Ovary (tissue), 9 donors: ENCODE data around the gene GORASP2. TPM values are rescaled to one million over a fixed set of nuclear protein-coding genes. Genes with fewer than 3 reads are reported as not detected.

ENCODE experiments used
- DNase-seq, 5 donors: peaks; one replicate each; pipeline ENCODE4 v3.0.0-alpha.2; 2019 to 2020
- H3K27ac ChIP-seq, 2 donors: fragments of 200-600 bp; one replicate each; pipeline versions ENCODE4 v1.5.1 to v1.8.0; 2019 to 2022
- H3K27me3 ChIP-seq: fragments of 200-600 bp; one replicate; pipeline ENCODE4 v1.8.0; 2022
- H3K36me3 ChIP-seq: fragments of 200-600 bp; sonication (generic); one replicate; pipeline ENCODE4 v1.5.1; 2019
- H3K4me1 ChIP-seq: one replicate; pipeline ENCODE4 v1.8.1; 2013; ENCODE audit warnings: mild to moderate bottlenecking, moderate library complexity; ENCODE audit not compliant: insufficient read depth
- H3K4me3 ChIP-seq: fragments of 200-600 bp; sonication (generic); one replicate; pipeline ENCODE4 v1.5.1; 2017
- H3K9me3 ChIP-seq, 2 donors: fragments of 200-600 bp in 1 of 2; sonication (generic) in 1 of 2; one replicate each; pipeline versions ENCODE4 v1.5.1 to v1.8.1; 2013 to 2019; ENCODE audit warnings: mild to moderate bottlenecking in 1 of 2, moderate library complexity in 1 of 2
- CTCF ChIP-seq, 3 donors: fragments of 450-650 bp in 2 of 3; fragments of 200-600 bp in 1 of 3; IDR thresholded peaks; one replicate each; pipeline versions ENCODE4 v1.5.1 to v1.8.0; 2016 to 2022; ENCODE audit warnings: antibody characterized with exemption in 3 of 3, mild to moderate bottlenecking in 1 of 3
- EP300 ChIP-seq: sonication (generic); formaldehyde crosslinking; IDR thresholded peaks from one replicate; pipeline ENCODE4 v1.6.1; 2017; ENCODE audit warnings: antibody characterized with exemption
- POLR2A ChIP-seq: fragments of 450-650 bp; IDR thresholded peaks from one replicate; pipeline ENCODE4 v1.6.1; 2017; ENCODE audit warnings: antibody characterized with exemption, mild to moderate bottlenecking, moderate library complexity
- WGBS, 3 donors: extraction: QIAGEN DNeasy Blood & Tissue Kit in 1 of 3; methylation state at CpG; one replicate each; pipeline versions ENCODE4 v1.1.5 to v1.1.7; 2013 to 2017; 5-methylcytosine and 5-hydroxymethylcytosine counted together
- intact Hi-C, 4 donors: fragments of 100-400 bp; cut with DNase I; formaldehyde crosslinking; loops; one replicate each; pipeline versions ENCODE4 v1.11.0 to v1.15.1; 2022 to 2023
- polyA plus RNA-seq, 2 donors: library from polyadenylated mRNA; stranded (reverse); fragments of 200-250 nt in 1 of 2; fragments of 350-450 nt in 1 of 2; fragmentation: Illumina TruSeq in 1 of 2; extraction: RNeasy Lipid Tissue Mini Kit (QIAGEN cat#74804) in 1 of 2; gene quantifications; one replicate each; pipeline ENCODE4 v1.2.3, GENCODE V29; 2013 to 2014
- total RNA-seq, 7 donors: library from RNA; depleted of rRNA in 2 of 7; stranded (reverse); fragments of >200 nt in 2 of 7; fragmentation: NEBNext Ultra II Directional in 3 of 7; extraction: Animal tissue kit (Norgen Biotek cat#: 25700) in 3 of 7; gene quantifications; one replicate each; pipeline versions ENCODE4 v1.1.0 to v1.2.4, GENCODE V29; 2016 to 2023
- donor health status: DM: no; HTN: no; CAD: no; lungs with moderate emphysema.
- donor health status: DM: no; HTN: no; CAD: no.
- donor health status: Bipolar disorder and iron deficiency.
- donor health status: DM: yes; HTN: yes; CAD: no.
- donor health status: DM: no; HTN: no; CAD: no.
- donor health status: DM: yes; HTN: yes; CAD: no.

The GORASP2 gene
- total and polyA plus RNA-seq, 9 donors, result 23.8 to 132 (median 71.0) TPM

- Histone ChIP-seq H3K36me3 (no peaks in the 10 kb centered on the region), H3K27ac (no peak overlapping the region), H3K9me3 (no peaks in the 10 kb centered on the region), H3K4me3 (no peak overlapping the region), H3K27me3 (no peaks in the 10 kb centered on the region), H3K4me1 (peaks cover 2% of the 10 kb centered on the region)
- intact Hi-C loops, result loop anchor here in 2 of 4 donors (5.0 to 10.0 kb wide), 2 partner anchors 182 to 439 kb away; no protein-coding TSS in a partner anchor
- no peak for DNase-seq
- 85 to 88% (median 87%) methylated on average over 17 of the region's 17 CpGs for whole genome bisulfite sequencing, 3 donors
- no peak for TF ChIP-seq EP300
- TF ChIP-seq POLR2A, result no peak
- TF ChIP-seq CTCF (IDR thresholded peaks at IDR 0.05), result no peak
These were observed 46.3 kb downstream of the GORASP2 start for GRCh38 chr2:170975127-170975942.

- 62 to 70% (median 69%) methylated on average over 4 of the region's 4 CpGs for WGBS, 3 donors
- H3K27me3 ChIP-seq, result no peaks in the 10 kb centered on the region
- H3K36me3 ChIP-seq, result no peaks in the 10 kb centered on the region
- peaks cover 2% of the 10 kb centered on the region for H3K4me1 ChIP-seq
- intact Hi-C loops, result loop anchor here in 2 of 4 donors (5.0 to 10.0 kb wide), 2 partner anchors 181 to 439 kb away; no protein-coding TSS in a partner anchor
- no peak overlapping the region for H3K27ac ChIP-seq
- no peak for DNase-seq
- H3K4me3 ChIP-seq, result no peak overlapping the region
- no peak for TF ChIP-seq POLR2A
- TF ChIP-seq CTCF (IDR thresholded peaks at IDR 0.05), result no peak
- TF ChIP-seq EP300, result no peak
- no peaks in the 10 kb centered on the region for H3K9me3 ChIP-seq
These were observed 46.9 kb downstream of the GORASP2 start for GRCh38 chr2:170975943-170976270.

- WGBS, 3 donors, result 51 to 62% (median 59%) methylated on average over 1 of the region's 1 CpG
- no peaks in the 10 kb centered on the region for H3K27me3 ChIP-seq
- TF ChIP-seq EP300, result no peak
- TF ChIP-seq POLR2A, result no peak
- no peak for TF ChIP-seq CTCF (IDR thresholded peaks at IDR 0.05)
- no peak for DNase-seq
- no peak overlapping the region for H3K4me3 ChIP-seq
- H3K4me1 ChIP-seq, result peaks cover 1% of the 10 kb centered on the region
- intact Hi-C loops, result no loop called here
- no peak overlapping the region for H3K27ac ChIP-seq
- no peaks in the 10 kb centered on the region for H3K36me3 ChIP-seq
- H3K9me3 ChIP-seq, result no peaks in the 10 kb centered on the region
These were observed 55.0 kb downstream of the GORASP2 start for GRCh38 chr2:170984079-170984478.

- Histone ChIP-seq H3K4me1 (peaks cover 1% of the 10 kb centered on the region), H3K36me3 (no peaks in the 10 kb centered on the region), H3K27me3 (no peaks in the 10 kb centered on the region), H3K4me3 (no peak overlapping the region), H3K9me3 (no peaks in the 10 kb centered on the region), H3K27ac (no peak overlapping the region)
- TF ChIP-seq CTCF (IDR thresholded peaks at IDR 0.05) (no peak), POLR2A (no peak), EP300 (no peak)
- intact Hi-C loops, result no loop called here
- WGBS, 3 donors, result 91 to 94% (median 92%) methylated on average over 5 of the region's 5 CpGs
- DNase-seq, result no peak
These were observed 56.4 kb downstream of the GORASP2 start for GRCh38 chr2:170985407-170985806.
